ENCODE data around the gene ABHD17C. TPM values are rescaled to one million over a fixed set of nuclear protein-coding genes. Genes with fewer than 3 reads are reported as not detected.

Gene ABHD17C
- total and polyA plus RNA-seq, 12 donors: 1.9 to 9.9 (median 5.3) TPM

- Histone ChIP-seq H3K27me3 (no peaks in the 10 kb centered on the region), H3K36me3 (replicated peaks in 1 of 2) (no peaks in the 10 kb centered on the region), H3K4me1 (replicated peaks in 1 of 2) (no peaks in the 10 kb centered on the region), H3K9me3 (replicated peaks in 1 of 3) (no peaks in the 10 kb centered on the region), H3K27ac (no peak overlapping the region), H3K4me3 (no peak overlapping the region)
- TF ChIP-seq POLR2A (IDR thresholded peaks at IDR 0.05) (no peak), CTCF (IDR thresholded peaks at IDR 0.05) (no peak)
- 37 to 56% (median 51%) methylated on average over 2 of the region's 2 CpGs for WGBS, 4 donors
- intact Hi-C loops (cut with DNase I): no loop called here
- DNase-seq: no peak
Observed at GRCh38 chr15:80753161-80753560, 58.1 kb downstream of the ABHD17C start.

- Histone ChIP-seq H3K36me3 (replicated peaks in 1 of 2) (no peaks in the 10 kb centered on the region), H3K27ac (no peak overlapping the region), H3K4me3 (no peak overlapping the region), H3K9me3 (replicated peaks in 1 of 3) (no peaks in the 10 kb centered on the region), H3K4me1 (replicated peaks in 1 of 2) (no peaks in the 10 kb centered on the region), H3K27me3 (no peaks in the 10 kb centered on the region)
- no peak for TF ChIP-seq CTCF (IDR thresholded peaks at IDR 0.05)
- TF ChIP-seq POLR2A (IDR thresholded peaks at IDR 0.05): no peak
- WGBS, 4 donors: 94 to 98% (median 96%) methylated on average over 8 of the region's 8 CpGs
- intact Hi-C loops (cut with DNase I): no loop called here
- no peak for DNase-seq
Observed at GRCh38 chr15:80754014-80754413, 58.9 kb downstream of the ABHD17C start.

- Histone ChIP-seq H3K4me1 (replicated peaks in 1 of 2) (no peaks in the 10 kb centered on the region), H3K36me3 (replicated peaks in 1 of 2) (no peaks in the 10 kb centered on the region), H3K4me3 (no peak overlapping the region), H3K9me3 (replicated peaks in 1 of 3) (no peaks in the 10 kb centered on the region), H3K27me3 (no peaks in the 10 kb centered on the region), H3K27ac (no peak overlapping the region)
- WGBS, 4 donors: 78 to 92% (median 84%) methylated on average over 3 of the region's 3 CpGs
- intact Hi-C loops (cut with DNase I): no loop called here
- TF ChIP-seq POLR2A (IDR thresholded peaks at IDR 0.05) (no peak), CTCF (IDR thresholded peaks at IDR 0.05) (no peak)
- DNase-seq: no peak
Observed at GRCh38 chr15:80755885-80756284, 60.8 kb downstream of the ABHD17C start.

GRCh38 chr15:80758130-80758745, 63.1 kb downstream of the ABHD17C start:
- Histone ChIP-seq H3K9me3 (replicated peaks in 1 of 3) (no peaks in the 10 kb centered on the region), H3K4me1 (replicated peaks in 1 of 2) (no peaks in the 10 kb centered on the region), H3K36me3 (replicated peaks in 1 of 2) (no peaks in the 10 kb centered on the region), H3K27me3 (no peaks in the 10 kb centered on the region), H3K4me3 (no peak overlapping the region), H3K27ac (no peak overlapping the region)
- DNase-seq: no peak
- TF ChIP-seq POLR2A (IDR thresholded peaks at IDR 0.05): no peak
- TF ChIP-seq CTCF (IDR thresholded peaks at IDR 0.05): no peak
- intact Hi-C loops (cut with DNase I): no loop called here
- 67 to 76% (median 69%) methylated on average over 6 of the region's 6 CpGs for WGBS, 4 donors

Data from adrenal gland (tissue), 12 donors.